MM.1S (cell line): ENCODE results near the gene EIF4G2.

Experiments used
- DNase-seq: peaks from one replicate; pipeline ENCODE4 v3.0.0-alpha.2; 2015
- H2AFZ ChIP-seq: fragments of 300-600 bp; sonication (generic); 2 replicates; pipeline ENCODE4 v1.6.0; 2016; ENCODE audit warnings: antibody characterized with exemption, low read length
- H3F3A ChIP-seq: fragments of 300-600 bp; sonication (generic); 2 replicates; pipeline ENCODE4 v1.6.1; 2016; ENCODE audit warnings: mild to moderate bottlenecking, antibody characterized with exemption, low read length, moderate library complexity, mixed read lengths; ENCODE audit not compliant: insufficient read depth
- H3K27ac ChIP-seq: fragments of 300-600 bp; sonication (generic); 2 replicates; pipeline ENCODE4 v1.5.1; 2016; ENCODE audit warnings: mild to moderate bottlenecking, low read length
- H3K27me3 ChIP-seq: fragments of 300-600 bp; sonication (generic); replicated peaks from 2 replicates; pipeline ENCODE4 v1.6.0; 2016; ENCODE audit warnings: low read length; ENCODE audit not compliant: insufficient read depth
- H3K36me3 ChIP-seq: fragments of 300-600 bp; sonication (generic); replicated peaks from 2 replicates; pipeline ENCODE4 v1.6.1; 2016; ENCODE audit warnings: mild to moderate bottlenecking, low read length, mixed read lengths; ENCODE audit not compliant: insufficient read depth
- H3K4me1 ChIP-seq: fragments of 300-600 bp; sonication (generic); 2 replicates; pipeline ENCODE4 v1.6.1; 2016; ENCODE audit warnings: low read length, mixed read lengths
- H3K4me2 ChIP-seq: fragments of 300-600 bp; sonication (generic); 2 replicates; pipeline ENCODE4 v1.6.0; 2016; ENCODE audit warnings: low read depth, low read length
- H3K4me3 ChIP-seq: fragments of 300-600 bp; sonication (generic); 2 replicates; pipeline ENCODE4 v1.5.1; 2016; ENCODE audit warnings: low read length, mixed read lengths
- H3K79me2 ChIP-seq: fragments of 300-600 bp; sonication (generic); 2 replicates; pipeline ENCODE4 v1.6.1; 2016; ENCODE audit warnings: mixed run types, low read length, mixed read lengths
- H3K9ac ChIP-seq: fragments of 300-600 bp; sonication (generic); 2 replicates; pipeline ENCODE4 v1.6.1; 2016; ENCODE audit warnings: low read length, mixed read lengths
- H3K9me2 ChIP-seq: fragments of 300-600 bp; sonication (generic); replicated peaks from 2 replicates; pipeline ENCODE4 v1.6.1; 2016; ENCODE audit warnings: mild to moderate bottlenecking, low read length, mixed read lengths; ENCODE audit not compliant: insufficient read depth
- H3K9me3 ChIP-seq: fragments of 300-600 bp; sonication (generic); replicated peaks from 2 replicates; pipeline ENCODE4 v1.6.1; 2016; ENCODE audit warnings: mild to moderate bottlenecking, low read length, mixed read lengths; ENCODE audit not compliant: insufficient read depth
- H4K20me1 ChIP-seq: fragments of 300-600 bp; sonication (generic); 2 replicates; pipeline ENCODE4 v1.6.1; 2016; ENCODE audit warnings: mild to moderate bottlenecking, low read length, moderate library complexity, mixed read lengths; ENCODE audit not compliant: insufficient read depth
- CTCF ChIP-seq: fragments of 300-600 bp; sonication (generic); IDR thresholded peaks from 2 replicates; pipeline ENCODE4 v1.5.1; 2016; ENCODE audit warnings: antibody characterized with exemption, low read length, mixed read lengths
- EZH2 ChIP-seq: fragments of 300-600 bp; sonication (generic); optimal IDR thresholded peaks from 2 replicates; pipeline ENCODE3; 2017; ENCODE audit warnings: low read depth, mild to moderate bottlenecking, antibody characterized with exemption, low read length, mixed read lengths
- EZH2phosphoT487 ChIP-seq: fragments of 300-600 bp; sonication (generic); IDR thresholded peaks from 2 replicates; pipeline ENCODE4 v1.6.1; 2018; ENCODE audit warnings: antibody characterized with exemption, low read length

The EIF4G2 gene

GRCh38 chr11:10800292-10800691 is 8.4 kb downstream of the EIF4G2 start:
- Histone ChIP-seq H3K27me3 (no peaks in the 10 kb centered on the region), H3K4me3 (no peak overlapping the region), H3K4me2 (no peak overlapping the region), H2AFZ (no peak overlapping the region), H3K79me2 (peaks cover 22% of the 10 kb centered on the region), H3K4me1 (no peaks in the 10 kb centered on the region), H3F3A (peaks cover 55% of the 10 kb centered on the region), H3K9me2 (no peaks in the 10 kb centered on the region), H3K27ac (no peak overlapping the region), H3K9me3 (no peaks in the 10 kb centered on the region), H4K20me1 (no peaks in the 10 kb centered on the region), H3K36me3 (peaks cover 65% of the 10 kb centered on the region), H3K9ac (no peak overlapping the region)
- TF ChIP-seq CTCF (no peak), EZH2 (no peak), EZH2phosphoT487 (no peak)
- no peak for DNase-seq

- Histone ChIP-seq H3K27ac (no peak overlapping the region), H3K36me3 (peaks cover 47% of the 10 kb centered on the region)
Measured at GRCh38 chr11:10798330-10798928, 10.3 kb downstream of the EIF4G2 start.

GRCh38 chr11:10797531-10797930 is 11.2 kb downstream of the EIF4G2 start:
- no peaks in the 10 kb centered on the region for H3K4me1 ChIP-seq
- H4K20me1 ChIP-seq = no peaks in the 10 kb centered on the region
- peaks cover 43% of the 10 kb centered on the region for H3K36me3 ChIP-seq
- no peak for DNase-seq
- H3K4me2 ChIP-seq = no peak overlapping the region
- no peak overlapping the region for H3K27ac ChIP-seq
- H2AFZ ChIP-seq = no peak overlapping the region
- no peak overlapping the region for H3K4me3 ChIP-seq
- H3K79me2 ChIP-seq = no peaks in the 10 kb centered on the region
- H3K9ac ChIP-seq = no peak overlapping the region
- H3K9me3 ChIP-seq = no peaks in the 10 kb centered on the region
- no peak for TF ChIP-seq EZH2phosphoT487
- no peak for TF ChIP-seq CTCF
- no peaks in the 10 kb centered on the region for H3K9me2 ChIP-seq
- H3K27me3 ChIP-seq = no peaks in the 10 kb centered on the region
- H3F3A ChIP-seq = peaks cover 43% of the 10 kb centered on the region

More at GRCh38 chr11:10798330-10798928, 10.3 kb downstream of the EIF4G2 start:
- Histone ChIP-seq H3K9ac (no peak overlapping the region), H3K79me2 (peaks cover 3% of the 10 kb centered on the region), H3K27me3 (no peaks in the 10 kb centered on the region), H3K9me2 (no peaks in the 10 kb centered on the region), H3K9me3 (no peaks in the 10 kb centered on the region), H2AFZ (no peak overlapping the region), H4K20me1 (no peaks in the 10 kb centered on the region), H3F3A (peaks cover 43% of the 10 kb centered on the region), H3K4me3 (no peak overlapping the region), H3K4me2 (no peak overlapping the region), H3K4me1 (no peaks in the 10 kb centered on the region)
- TF ChIP-seq EZH2phosphoT487 = no peak
- no peak for TF ChIP-seq CTCF
- TF ChIP-seq EZH2 = no peak
- no peak for DNase-seq
